Activated CD4-positive, CD25-positive, alpha-beta regulatory T cell treated with anti-CD3 and anti-CD28 coated beads, Interleukin-2, amount 50 U/mL, for 72 hours (primary cell): Measurements from ENCODE around the gene PSMB10.
"Not testable (repeated sequence)": the region's sequence is repeated elsewhere in the genome, so short reads cannot be mapped to it uniquely, and the experiment has no call there.

Experiments used
- DNase-seq: peaks from one replicate; pipeline ENCODE4 v3.0.0; 2021

PSMB10 gene

GRCh38 chr16:67923414-67924116 is 13.1 kb downstream of the PSMB10 start:
- no peak for DNase-seq

- DNase-seq: no peak
These were observed 13.9 kb downstream of the PSMB10 start for GRCh38 chr16:67922740-67923139.

GRCh38 chr16:67922221-67922620 is 14.4 kb downstream of the PSMB10 start:
- DNase-seq: no peak

GRCh38 chr16:67919622-67920221 is 16.9 kb downstream of the PSMB10 start:
- no peak for DNase-seq

GRCh38 chr16:67917852-67918236 is 18.8 kb downstream of the PSMB10 start:
- no peak for DNase-seq

GRCh38 chr16:67917140-67917851 is 19.4 kb downstream of the PSMB10 start:
- DNase-seq: no peak

GRCh38 chr16:67915831-67916723 is 20.6 kb downstream of the PSMB10 start:
- DNase-seq: no peak

GRCh38 chr16:67915496-67915769 is 21.2 kb downstream of the PSMB10 start:
- DNase-seq: not testable (repeated sequence)

- no peak for DNase-seq
These were observed 21.7 kb downstream of the PSMB10 start for GRCh38 chr16:67914758-67915495.

GRCh38 chr16:67910158-67910557 is 26.5 kb downstream of the PSMB10 start:
- no peak for DNase-seq

GRCh38 chr16:67909056-67909742 is 27.5 kb downstream of the PSMB10 start:
- no peak for DNase-seq

- DNase-seq: no peak
These were observed 29.1 kb downstream of the PSMB10 start for GRCh38 chr16:67907397-67908180.

GRCh38 chr16:67902831-67903230 is 33.8 kb downstream of the PSMB10 start:
- no peak for DNase-seq

GRCh38 chr16:67901734-67902133 is 34.9 kb downstream of the PSMB10 start:
- DNase-seq: no peak

GRCh38 chr16:67897231-67897630 is 39.4 kb downstream of the PSMB10 start:
- no peak for DNase-seq

- DNase-seq: no peak
These were observed 42.8 kb downstream of the PSMB10 start for GRCh38 chr16:67893743-67894399.

- peak; percentile 92 for DNase-seq
These were observed 43.5 kb downstream of the PSMB10 start, which contains the start of gene PSKH1 for GRCh38 chr16:67892899-67893742. PSKH1 (plus strand) TSS chr16:67893254; CDS start chr16:67908750, 15,496 bp downstream.

- no peak for DNase-seq
These were observed 44.3 kb downstream of the PSMB10 start for GRCh38 chr16:67892375-67892774.

- DNase-seq: no peak
These were observed 48.3 kb downstream of the PSMB10 start for GRCh38 chr16:67888331-67888730.
